ENCODE results near the gene UBE2J2. TPM values are rescaled to one million over a fixed set of nuclear protein-coding genes. Genes with fewer than 3 reads are reported as not detected.

Gene UBE2J2
- total and polyA plus RNA-seq, 2 of the 13 experiments (the other 11 are each of a cell fraction or from before 2014, with no cell fraction given), result 25.4 to 29.4 TPM

- TF ChIP-seq, protein P1, sequence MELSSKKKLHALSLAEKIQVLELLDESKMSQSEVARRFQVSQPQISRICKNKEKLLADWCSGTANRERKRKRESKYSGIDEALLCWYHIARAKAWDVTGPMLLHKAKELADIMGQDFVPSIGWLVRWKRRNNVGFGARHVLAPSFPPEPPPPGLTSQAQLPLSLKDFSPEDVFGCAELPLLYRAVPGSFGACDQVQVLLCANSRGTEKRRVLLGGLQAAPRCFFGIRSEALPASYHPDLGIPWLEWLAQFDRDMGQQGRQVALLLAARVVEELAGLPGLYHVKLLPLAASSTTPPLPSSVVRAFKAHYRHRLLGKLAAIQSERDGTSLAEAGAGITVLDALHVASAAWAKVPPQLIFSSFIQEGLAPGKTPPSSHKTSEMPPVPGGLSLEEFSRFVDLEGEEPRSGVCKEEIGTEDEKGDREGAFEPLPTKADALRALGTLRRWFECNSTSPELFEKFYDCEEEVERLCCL (CRISPR knock-in tag; IDR thresholded peaks at IDR 0.05; ENCODE audit: borderline replicate concordance), result no peak
- TF ChIP-seq, protein P2, sequence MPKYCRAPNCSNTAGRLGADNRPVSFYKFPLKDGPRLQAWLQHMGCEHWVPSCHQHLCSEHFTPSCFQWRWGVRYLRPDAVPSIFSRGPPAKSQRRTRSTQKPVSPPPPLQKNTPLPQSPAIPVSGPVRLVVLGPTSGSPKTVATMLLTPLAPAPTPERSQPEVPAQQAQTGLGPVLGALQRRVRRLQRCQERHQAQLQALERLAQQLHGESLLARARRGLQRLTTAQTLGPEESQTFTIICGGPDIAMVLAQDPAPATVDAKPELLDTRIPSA (CRISPR knock-in tag; IDR thresholded peaks at IDR 0.05; ENCODE audit: borderline replicate concordance), result no peak
- no peak for TF ChIP-seq ZNF879 (CRISPR knock-in tag; IDR thresholded peaks at IDR 0.05)
- TF ChIP-seq ZNF558 (CRISPR knock-in tag; IDR thresholded peaks at IDR 0.05; ENCODE audit: borderline replicate concordance), result no peak
- TF ChIP-seq MXD1 (CRISPR knock-in tag; IDR thresholded peaks at IDR 0.05), result no peak
- TF ChIP-seq, protein P3, sequence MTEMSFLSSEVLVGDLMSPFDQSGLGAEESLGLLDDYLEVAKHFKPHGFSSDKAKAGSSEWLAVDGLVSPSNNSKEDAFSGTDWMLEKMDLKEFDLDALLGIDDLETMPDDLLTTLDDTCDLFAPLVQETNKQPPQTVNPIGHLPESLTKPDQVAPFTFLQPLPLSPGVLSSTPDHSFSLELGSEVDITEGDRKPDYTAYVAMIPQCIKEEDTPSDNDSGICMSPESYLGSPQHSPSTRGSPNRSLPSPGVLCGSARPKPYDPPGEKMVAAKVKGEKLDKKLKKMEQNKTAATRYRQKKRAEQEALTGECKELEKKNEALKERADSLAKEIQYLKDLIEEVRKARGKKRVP (CRISPR knock-in tag; IDR thresholded peaks at IDR 0.05), result no peak
- TF ChIP-seq ZSCAN21 (CRISPR knock-in tag; IDR thresholded peaks at IDR 0.05; ENCODE audit: borderline replicate concordance), result no peak
- TF ChIP-seq, protein P4, sequence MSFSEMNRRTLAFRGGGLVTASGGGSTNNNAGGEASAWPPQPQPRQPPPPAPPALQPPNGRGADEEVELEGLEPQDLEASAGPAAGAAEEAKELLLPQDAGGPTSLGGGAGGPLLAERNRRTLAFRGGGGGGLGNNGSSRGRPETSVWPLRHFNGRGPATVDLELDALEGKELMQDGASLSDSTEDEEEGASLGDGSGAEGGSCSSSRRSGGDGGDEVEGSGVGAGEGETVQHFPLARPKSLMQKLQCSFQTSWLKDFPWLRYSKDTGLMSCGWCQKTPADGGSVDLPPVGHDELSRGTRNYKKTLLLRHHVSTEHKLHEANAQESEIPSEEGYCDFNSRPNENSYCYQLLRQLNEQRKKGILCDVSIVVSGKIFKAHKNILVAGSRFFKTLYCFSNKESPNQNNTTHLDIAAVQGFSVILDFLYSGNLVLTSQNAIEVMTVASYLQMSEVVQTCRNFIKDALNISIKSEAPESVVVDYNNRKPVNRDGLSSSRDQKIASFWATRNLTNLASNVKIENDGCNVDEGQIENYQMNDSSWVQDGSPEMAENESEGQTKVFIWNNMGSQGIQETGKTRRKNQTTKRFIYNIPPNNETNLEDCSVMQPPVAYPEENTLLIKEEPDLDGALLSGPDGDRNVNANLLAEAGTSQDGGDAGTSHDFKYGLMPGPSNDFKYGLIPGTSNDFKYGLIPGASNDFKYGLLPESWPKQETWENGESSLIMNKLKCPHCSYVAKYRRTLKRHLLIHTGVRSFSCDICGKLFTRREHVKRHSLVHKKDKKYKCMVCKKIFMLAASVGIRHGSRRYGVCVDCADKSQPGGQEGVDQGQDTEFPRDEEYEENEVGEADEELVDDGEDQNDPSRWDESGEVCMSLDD (CRISPR knock-in tag; IDR thresholded peaks at IDR 0.05; ENCODE audit: borderline replicate concordance), result peak; percentile 75; the same call in 1 of the 2 replicates
- peak; percentile 46; the same call in 1 of the 2 replicates for TF ChIP-seq KDM5B (CRISPR knock-in tag; IDR thresholded peaks at IDR 0.05; ENCODE audit: borderline replicate concordance)
- TF ChIP-seq RBM39 (IDR thresholded peaks at IDR 0.05; ENCODE audit: low read depth, low read length, poor library complexity, severe bottlenecking), result no peak
- no peak for TF ChIP-seq ZBTB3 (CRISPR knock-in tag; IDR thresholded peaks at IDR 0.05; ENCODE audit: borderline replicate concordance, low read depth)
- TF ChIP-seq ZSCAN20 (CRISPR knock-in tag; IDR thresholded peaks at IDR 0.05; ENCODE audit: borderline replicate concordance), result no peak
- TF ChIP-seq HNF1B (CRISPR knock-in tag; IDR thresholded peaks at IDR 0.05), result peak; percentile 46
- no peak for TF ChIP-seq HMGA1 (CRISPR knock-in tag; conservative IDR thresholded peaks at IDR 0.05)
- no peak for TF ChIP-seq SCMH1 (CRISPR knock-in tag; IDR thresholded peaks at IDR 0.05; ENCODE audit: borderline replicate concordance)
- TF ChIP-seq DR1 (CRISPR knock-in tag; IDR thresholded peaks at IDR 0.05), result no peak
- TF ChIP-seq ZNF577 (CRISPR knock-in tag; IDR thresholded peaks at IDR 0.05; ENCODE audit: borderline replicate concordance, low read depth), result no peak
- TF ChIP-seq, protein P5, sequence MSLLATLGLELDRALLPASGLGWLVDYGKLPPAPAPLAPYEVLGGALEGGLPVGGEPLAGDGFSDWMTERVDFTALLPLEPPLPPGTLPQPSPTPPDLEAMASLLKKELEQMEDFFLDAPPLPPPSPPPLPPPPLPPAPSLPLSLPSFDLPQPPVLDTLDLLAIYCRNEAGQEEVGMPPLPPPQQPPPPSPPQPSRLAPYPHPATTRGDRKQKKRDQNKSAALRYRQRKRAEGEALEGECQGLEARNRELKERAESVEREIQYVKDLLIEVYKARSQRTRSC (CRISPR knock-in tag; IDR thresholded peaks at IDR 0.05; ENCODE audit: low read depth), result no peak
- no peak for TF ChIP-seq ZFAT (CRISPR knock-in tag; conservative IDR thresholded peaks at IDR 0.05)
These were observed 33.9 kb downstream of the UBE2J2 start (continued) for GRCh38 chr1:1239614-1240347.

All from HepG2 (cell line).